K562 (cell line): ENCODE measurements around the gene ADGRD1. TPM values are rescaled to one million over a fixed set of nuclear protein-coding genes. Genes with fewer than 3 reads are reported as not detected.

Experiments used
- ATAC-seq: fragments of 200-7000 bp; cut with Tn5 transposase; 3 replicates; pipeline ENCODE4 v1.9.1; 2020; ENCODE audit warnings: moderate library complexity
- BruUV-seq: library from RNA; stranded (reverse); fragments of 400-500 nt; replicated peaks from 2 replicates; lab custom pipeline; 2021; lab: Mats Ljungman, UMichigan
- CTCF ChIA-PET: fragments of 300-600 bp; formaldehyde crosslinking; extraction: SDS; loops from one replicate; lab custom pipeline; 2021; ENCODE audit warnings: low intra/inter-chr PET ratio; lab: Yijun Ruan, JAX
- POLR2A ChIA-PET: fragments of 300-600, 350-650 bp; sonication (Branson Sonifier 250); formaldehyde crosslinking; extraction: SDS; loops from one replicate; lab custom pipeline; 2021; ENCODE audit warnings: antibody characterized with exemption, inconsistent platforms; lab: Yijun Ruan, JAX
- DNase-seq, 4 experiments: peaks; one replicate each; pipeline versions ENCODE4 v3.0.0 to v3.0.0-alpha.2; 2011 to 2018; ENCODE audit warnings: low spot score in 3 of 4, mixed read lengths in 3 of 4; ENCODE audit errors: extremely low read depth in 1 of 4
- FAIRE-seq: peaks from 2 replicates; lab custom pipeline; 2011; peaks lifted over from hg19 to GRCh38; lab: Jason Lieb, UNC
- H2AFZ ChIP-seq: 2 replicates; pipeline ENCODE4 v1.6.0; 2011; ENCODE audit warnings: low read depth, low read length, control low read depth, inconsistent platforms
- H3K27ac ChIP-seq: fragments of 200-600 bp; 3 replicates; pipeline ENCODE4 v1.8.0; 2011; ENCODE audit warnings: low read depth, mild to moderate bottlenecking, control low read depth, inconsistent platforms, low read length, moderate library complexity, mixed read lengths; ENCODE audit errors: extremely low read depth
- H3K27me3 ChIP-seq, 2 experiments: fragments of 300-600 bp in 1 of 2; 2 replicates in 1 of 2; 3 replicates in 1 of 2; pipeline versions ENCODE4 v1.6.0 to v1.8.0; 2011; ENCODE audit warnings: inconsistent platforms in 2 of 2, low read length in 2 of 2, mild to moderate bottlenecking in 1 of 2, mixed read lengths in 1 of 2, moderate library complexity in 1 of 2; ENCODE audit not compliant: control insufficient read depth in 2 of 2, insufficient read depth in 2 of 2
- H3K36me3 ChIP-seq: fragments of 300-600 bp; 3 replicates; pipeline ENCODE4 v1.8.0; 2011; ENCODE audit warnings: mild to moderate bottlenecking, low read length, inconsistent platforms; ENCODE audit not compliant: control insufficient read depth, insufficient read depth
- H3K4me1 ChIP-seq, 2 experiments: fragments of 200-600 bp in 1 of 2; replicated peaks in 1 of 2; 2 replicates in 1 of 2; 3 replicates in 1 of 2; pipeline versions ENCODE4 v1.5.1 to v1.8.0; 2011; ENCODE audit warnings: inconsistent platforms in 2 of 2, low read length in 2 of 2, mild to moderate bottlenecking in 1 of 2, mixed read lengths in 1 of 2, moderate library complexity in 1 of 2; ENCODE audit not compliant: control insufficient read depth in 2 of 2, insufficient read depth in 2 of 2
- H3K4me2 ChIP-seq: 2 replicates; pipeline ENCODE4 v1.6.1; 2011; ENCODE audit warnings: low read length, control low read depth, inconsistent platforms, mixed read lengths; ENCODE audit not compliant: insufficient read depth
- H3K4me3 ChIP-seq: fragments of 200-600 bp; sonication (generic), shearing (Covaris generic); 2 replicates; pipeline ENCODE4 v1.5.1; 2016; ENCODE audit warnings: control low read depth, inconsistent platforms
- H3K79me2 ChIP-seq: fragments of 200-600 bp; 3 replicates; pipeline ENCODE4 v1.8.0; 2011; ENCODE audit warnings: low read length, inconsistent platforms; ENCODE audit not compliant: control insufficient read depth, insufficient read depth
- H3K9ac ChIP-seq, 2 experiments: 2 replicates each; pipeline versions ENCODE4 v1.6.0 to v1.6.1; 2011; ENCODE audit warnings: low read depth in 2 of 2, low read length in 2 of 2, control low read depth in 1 of 2, inconsistent platforms in 1 of 2, mild to moderate bottlenecking in 1 of 2, mixed read lengths in 1 of 2; ENCODE audit not compliant: insufficient read depth in 1 of 2
- H3K9me1 ChIP-seq: one replicate; pipeline ENCODE4 v1.6.0; 2011; ENCODE audit warnings: inconsistent platforms, mild to moderate bottlenecking, low read length, moderate library complexity; ENCODE audit not compliant: control insufficient read depth, insufficient read depth
- H3K9me3 ChIP-seq: replicated peaks from 2 replicates; pipeline ENCODE4 v1.5.1; 2011; ENCODE audit warnings: low read depth, low read length, inconsistent platforms; ENCODE audit not compliant: control insufficient read depth, insufficient read depth
- H4K20me1 ChIP-seq: replicated peaks from 2 replicates; pipeline ENCODE4 v1.6.1; 2011; ENCODE audit warnings: low read length, inconsistent platforms, mixed read lengths; ENCODE audit not compliant: control insufficient read depth, insufficient read depth
- DDX20 ChIP-seq: fragments of 450-650 bp; IDR thresholded peaks from 2 replicates; pipeline ENCODE4 v1.6.1; 2016; ENCODE audit warnings: missing genetic modification characterization, low read depth, mild to moderate bottlenecking, missing compliant biosample characterization, moderate library complexity
- DMBX1 ChIP-seq: fragments of 250-450 bp; sonication (Bioruptor Pico); IDR thresholded peaks from 2 replicates; pipeline ENCODE4 v1.8.0; 2022; ENCODE audit warnings: inconsistent platforms, mild to moderate bottlenecking, moderate library complexity, borderline replicate concordance
- FOXM1 ChIP-seq, 2 experiments: fragments of 450-650 bp in 1 of 2; sonication (generic) in 1 of 2; formaldehyde crosslinking in 1 of 2; IDR thresholded peaks; 2 replicates each; pipeline versions ENCODE4 v1.6.1 to v1.9.0; 2017 to 2022; ENCODE audit warnings: low read depth in 2 of 2, mild to moderate bottlenecking in 2 of 2, missing genetic modification reagents in 1 of 2, moderate library complexity in 1 of 2
- MCM5 ChIP-seq: fragments of 450-650 bp; IDR thresholded peaks from 2 replicates; pipeline ENCODE4 v1.6.1; 2016; ENCODE audit warnings: low read depth
- POLR3G ChIP-seq: IDR thresholded peaks from 2 replicates; pipeline ENCODE4 v1.6.1; 2011; ENCODE audit not compliant: insufficient read length, insufficient replicate concordance; ENCODE audit errors: extremely low read depth
- RBM15 ChIP-seq: fragments of 200-400 bp; formaldehyde crosslinking; IDR thresholded peaks from 2 replicates; pipeline ENCODE4 v1.6.1; 2018; ENCODE audit warnings: mild to moderate bottlenecking, low read length, moderate library complexity; ENCODE audit not compliant: insufficient read depth
- SREBF1 ChIP-seq: fragments of 150-350 bp; IDR thresholded peaks from 2 replicates; pipeline ENCODE4 v1.6.1; 2014; ENCODE audit warnings: antibody characterized with exemption, low read depth, low read length, borderline replicate concordance
- TBP ChIP-seq: optimal IDR thresholded peaks from 2 replicates; pipeline ENCODE3; 2011; ENCODE audit warnings: low read depth, low read length, improper control_type of control experiment
- XRCC3 ChIP-seq: fragments of 450-650 bp; IDR thresholded peaks from 2 replicates; pipeline ENCODE4 v1.6.1; 2017; ENCODE audit warnings: mild to moderate bottlenecking, moderate library complexity
- WGBS: fragments of 100-300 bp; shearing (Covaris generic); methylation state at CpG from one replicate; pipeline ENCODE4 v1.1.6; 2016; ENCODE audit warnings: low coverage, mixed read lengths; ENCODE audit not compliant: insufficient coverage; ENCODE audit errors: missing lambda C conversion rate; 5-methylcytosine and 5-hydroxymethylcytosine counted together
- in situ Hi-C: fragments of 300-500 bp; cut with MboI; formaldehyde crosslinking; loops from 4 replicates; pipeline ENCODE4 v1.15.0; 2018; ENCODE audit warnings: inconsistent platforms, mixed read lengths
- intact Hi-C: fragments of 100-400 bp; cut with micrococcal nuclease; formaldehyde crosslinking; loops from 2 replicates; pipeline ENCODE4 v1.14.2; 2022
- polyA plus RNA-seq, 8 experiments: library from polyadenylated mRNA; depleted of rRNA in 4 of 8; stranded (reverse) in 5 of 8; unstranded in 3 of 8; fragments of >200 nt; fragmentation: Nextera tagmentation in 2 of 8; fragmentation: Illumina TruSeq in 1 of 8; extraction: Ambion mirVana in 2 of 8; extraction: Trizol in 1 of 8; gene quantifications; 2 replicates each; pipeline versions ENCODE4 v1.2.1 to v1.2.3, GENCODE V29; 2011 to 2014; ENCODE audit warnings: inconsistent platforms in 1 of 8, missing spikeins in 1 of 8
- total RNA-seq, 7 experiments: library from RNA; depleted of rRNA in 6 of 7; stranded (reverse); fragments of >200 nt in 6 of 7; fragmentation: Illumina TruSeq in 2 of 7; extraction: Trizol in 2 of 7; gene quantifications; 2 replicates each; pipeline versions ENCODE4 v1.2.1 to v1.2.3, GENCODE V29; 2011 to 2021; ENCODE audit warnings: low replicate concordance in 1 of 7
- TF ChIP-seq, protein P1 (sequence below): sonication (generic); formaldehyde crosslinking; IDR thresholded peaks from 2 replicates; pipeline ENCODE4 v1.8.1; 2022; ENCODE audit warnings: missing genetic modification reagents
- TF ChIP-seq, protein P2 (sequence below): sonication (generic); formaldehyde crosslinking; IDR thresholded peaks from 2 replicates; pipeline ENCODE4 v1.5.0; 2020; ENCODE audit warnings: missing genetic modification reagents

The ADGRD1 gene
- total and polyA plus RNA-seq, 9 of the 15 experiments (the other 6 are each of a cell fraction or from before 2014, with no cell fraction given), result 1.7 to 11.7 (median 3.3) TPM

DNA sequence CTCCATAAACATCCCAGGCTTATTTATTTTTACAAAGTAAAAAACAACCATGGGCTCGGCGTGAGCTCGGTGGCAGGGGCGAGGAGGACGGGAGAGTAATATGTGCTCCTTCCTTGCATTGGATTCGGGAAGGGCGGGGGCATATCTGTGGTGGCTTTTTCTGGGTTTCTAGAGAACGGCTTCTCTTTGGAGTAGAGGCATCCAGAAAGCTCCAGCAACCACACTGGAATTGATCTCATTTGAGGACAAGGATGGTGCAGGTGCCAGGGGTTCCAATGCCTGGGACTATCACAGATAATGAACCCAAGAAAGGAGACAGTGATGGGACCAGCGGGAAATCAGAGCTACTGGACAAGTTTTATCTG, 18.9 kb downstream of the ADGRD1 start:
- 23% methylated on average over 9 of the region's 9 CpGs for WGBS
- Histone ChIP-seq H3K79me2 (no peaks in the 10 kb centered on the region), H4K20me1 (no peaks in the 10 kb centered on the region), H3K4me3 (no peak overlapping the region)
- FAIRE-seq, result no peak
- TF ChIP-seq TBP, result no peak
- TF ChIP-seq RBM15, result no peak
- TF ChIP-seq SREBF1, result no peak
- TF ChIP-seq FOXM1 (IDR thresholded peaks at IDR 0.05; ENCODE audit: low read depth), result no peak
- no peak for TF ChIP-seq FOXM1 (CRISPR knock-in tag; IDR thresholded peaks at IDR 0.05; ENCODE audit: low read depth)
- TF ChIP-seq, protein P1, sequence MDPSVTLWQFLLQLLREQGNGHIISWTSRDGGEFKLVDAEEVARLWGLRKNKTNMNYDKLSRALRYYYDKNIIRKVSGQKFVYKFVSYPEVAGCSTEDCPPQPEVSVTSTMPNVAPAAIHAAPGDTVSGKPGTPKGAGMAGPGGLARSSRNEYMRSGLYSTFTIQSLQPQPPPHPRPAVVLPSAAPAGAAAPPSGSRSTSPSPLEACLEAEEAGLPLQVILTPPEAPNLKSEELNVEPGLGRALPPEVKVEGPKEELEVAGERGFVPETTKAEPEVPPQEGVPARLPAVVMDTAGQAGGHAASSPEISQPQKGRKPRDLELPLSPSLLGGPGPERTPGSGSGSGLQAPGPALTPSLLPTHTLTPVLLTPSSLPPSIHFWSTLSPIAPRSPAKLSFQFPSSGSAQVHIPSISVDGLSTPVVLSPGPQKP (CRISPR knock-in tag), result no peak
- TF ChIP-seq POLR3G, result no peak
- no peak for TF ChIP-seq DMBX1 (CRISPR knock-in tag)
- no peak for TF ChIP-seq XRCC3
- no peak for TF ChIP-seq MCM5
- TF ChIP-seq, protein P2, sequence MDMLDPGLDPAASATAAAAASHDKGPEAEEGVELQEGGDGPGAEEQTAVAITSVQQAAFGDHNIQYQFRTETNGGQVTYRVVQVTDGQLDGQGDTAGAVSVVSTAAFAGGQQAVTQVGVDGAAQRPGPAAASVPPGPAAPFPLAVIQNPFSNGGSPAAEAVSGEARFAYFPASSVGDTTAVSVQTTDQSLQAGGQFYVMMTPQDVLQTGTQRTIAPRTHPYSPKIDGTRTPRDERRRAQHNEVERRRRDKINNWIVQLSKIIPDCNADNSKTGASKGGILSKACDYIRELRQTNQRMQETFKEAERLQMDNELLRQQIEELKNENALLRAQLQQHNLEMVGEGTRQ (CRISPR knock-in tag), result no peak
- TF ChIP-seq DDX20, result no peak
- TF ChIP-seq, all 486 proteins: peak for 0
- H2AFZ ChIP-seq, result no peak overlapping the region
- no peak overlapping the region for H3K4me2 ChIP-seq
- no peaks in the 10 kb centered on the region for H3K36me3 ChIP-seq
- H3K4me1 ChIP-seq, result peaks cover 4 to 5% of the 10 kb centered on the region in 2 experiments; a peak in 4 of 5 replicates
- peaks cover 34 to 66% of the 10 kb centered on the region in 2 experiments for H3K27me3 ChIP-seq
- DNase-seq (no peak), ATAC-seq (no peak)
- no TSS peak for BruUV-seq
- intact Hi-C loops, result no loop called here
- H3K27ac ChIP-seq, result no peak overlapping the region
- H3K9me3 ChIP-seq, result no peaks in the 10 kb centered on the region
- H3K9me1 ChIP-seq, result no peaks in the 10 kb centered on the region
- ChIA-PET CTCF (no interaction called here), POLR2A (interaction anchor here (0.7 to 1.1 kb wide), 3 partner anchors 10 to 41 kb away, joined by 3 read pairs; no protein-coding TSS in a partner anchor)
- in situ Hi-C loops, result no loop called here
- no peak overlapping the region for H3K9ac ChIP-seq
